Neural cell (in vitro differentiated cells): Measurements from ENCODE around the gene P2RX4.

Source experiments
- EP300 ChIP-seq: fragments of 450-650 bp; conservative IDR thresholded peaks from 2 replicates; pipeline ENCODE4 v1.6.1; 2014; ENCODE audit warnings: antibody characterized with exemption, mild to moderate bottlenecking, moderate library complexity; ENCODE audit not compliant: poor library complexity, severe bottlenecking
- EZH2 ChIP-seq: fragments of 200-600, 300-800 bp; shearing (Covaris generic), sonication (generic); IDR thresholded peaks from 2 replicates; pipeline ENCODE4 v1.6.1; 2014; ENCODE audit warnings: antibody characterized with exemption, low read length, borderline replicate concordance, mild to moderate bottlenecking; ENCODE audit not compliant: insufficient read depth, poor library complexity, severe bottlenecking
- MXI1 ChIP-seq: fragments of 450-650 bp; conservative IDR thresholded peaks from 2 replicates; pipeline ENCODE4 v1.6.1; 2014; ENCODE audit warnings: antibody characterized with exemption, mild to moderate bottlenecking; ENCODE audit not compliant: poor library complexity, severe bottlenecking
- POLR2AphosphoS5 ChIP-seq: IDR thresholded peaks from 2 replicates; pipeline ENCODE4 v1.6.1; 2012
- RAD21 ChIP-seq: fragments of 450-650 bp; conservative IDR thresholded peaks from 2 replicates; pipeline ENCODE4 v1.6.1; 2014; ENCODE audit warnings: antibody characterized with exemption, mild to moderate bottlenecking, moderate library complexity
- SMC3 ChIP-seq: fragments of 450-650 bp; conservative IDR thresholded peaks from 2 replicates; pipeline ENCODE4 v1.6.1; 2014; ENCODE audit warnings: antibody characterized with exemption, mild to moderate bottlenecking, moderate library complexity; ENCODE audit not compliant: poor library complexity
- TAF1 ChIP-seq: IDR thresholded peaks from 2 replicates; pipeline ENCODE4 v1.6.1; 2012; ENCODE audit warnings: low read depth
- TF ChIP-seq, protein P1 (sequence below): fragments of 450-650 bp; IDR thresholded peaks from 2 replicates; pipeline ENCODE4 v1.5.1; 2014; ENCODE audit warnings: antibody characterized with exemption, mild to moderate bottlenecking, moderate library complexity; ENCODE audit not compliant: poor library complexity, severe bottlenecking
- TF ChIP-seq, protein P2 (sequence below): IDR thresholded peaks from 2 replicates; pipeline ENCODE4 v1.6.1; 2012; ENCODE audit warnings: borderline replicate concordance

DNA sequence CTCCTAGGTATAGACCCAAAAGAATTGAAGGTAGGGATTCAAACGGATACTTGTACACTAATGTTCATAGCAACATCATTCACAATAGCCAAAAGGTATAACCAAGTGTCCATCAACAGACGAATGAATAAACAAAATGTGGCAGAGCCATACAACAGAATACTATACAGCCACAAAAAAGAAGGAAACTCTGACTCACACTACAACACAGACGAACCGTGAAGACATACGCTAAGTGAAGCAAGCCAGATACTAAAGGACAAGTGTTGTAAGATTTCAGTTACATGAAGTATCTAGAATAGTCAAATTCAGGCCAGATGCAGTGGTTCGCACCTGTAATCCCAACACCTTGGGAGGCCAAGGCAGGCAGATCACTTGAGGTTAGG lies 67.4 kb downstream of the P2RX4 start:
- TF ChIP-seq EP300 (no peak), POLR2AphosphoS5 (no peak), RAD21 (no peak), EZH2 (no peak), SMC3 (no peak), TAF1 (no peak), MXI1 (no peak)
- TF ChIP-seq, protein P1, sequence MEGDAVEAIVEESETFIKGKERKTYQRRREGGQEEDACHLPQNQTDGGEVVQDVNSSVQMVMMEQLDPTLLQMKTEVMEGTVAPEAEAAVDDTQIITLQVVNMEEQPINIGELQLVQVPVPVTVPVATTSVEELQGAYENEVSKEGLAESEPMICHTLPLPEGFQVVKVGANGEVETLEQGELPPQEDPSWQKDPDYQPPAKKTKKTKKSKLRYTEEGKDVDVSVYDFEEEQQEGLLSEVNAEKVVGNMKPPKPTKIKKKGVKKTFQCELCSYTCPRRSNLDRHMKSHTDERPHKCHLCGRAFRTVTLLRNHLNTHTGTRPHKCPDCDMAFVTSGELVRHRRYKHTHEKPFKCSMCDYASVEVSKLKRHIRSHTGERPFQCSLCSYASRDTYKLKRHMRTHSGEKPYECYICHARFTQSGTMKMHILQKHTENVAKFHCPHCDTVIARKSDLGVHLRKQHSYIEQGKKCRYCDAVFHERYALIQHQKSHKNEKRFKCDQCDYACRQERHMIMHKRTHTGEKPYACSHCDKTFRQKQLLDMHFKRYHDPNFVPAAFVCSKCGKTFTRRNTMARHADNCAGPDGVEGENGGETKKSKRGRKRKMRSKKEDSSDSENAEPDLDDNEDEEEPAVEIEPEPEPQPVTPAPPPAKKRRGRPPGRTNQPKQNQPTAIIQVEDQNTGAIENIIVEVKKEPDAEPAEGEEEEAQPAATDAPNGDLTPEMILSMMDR, result no peak
- TF ChIP-seq, protein P2, sequence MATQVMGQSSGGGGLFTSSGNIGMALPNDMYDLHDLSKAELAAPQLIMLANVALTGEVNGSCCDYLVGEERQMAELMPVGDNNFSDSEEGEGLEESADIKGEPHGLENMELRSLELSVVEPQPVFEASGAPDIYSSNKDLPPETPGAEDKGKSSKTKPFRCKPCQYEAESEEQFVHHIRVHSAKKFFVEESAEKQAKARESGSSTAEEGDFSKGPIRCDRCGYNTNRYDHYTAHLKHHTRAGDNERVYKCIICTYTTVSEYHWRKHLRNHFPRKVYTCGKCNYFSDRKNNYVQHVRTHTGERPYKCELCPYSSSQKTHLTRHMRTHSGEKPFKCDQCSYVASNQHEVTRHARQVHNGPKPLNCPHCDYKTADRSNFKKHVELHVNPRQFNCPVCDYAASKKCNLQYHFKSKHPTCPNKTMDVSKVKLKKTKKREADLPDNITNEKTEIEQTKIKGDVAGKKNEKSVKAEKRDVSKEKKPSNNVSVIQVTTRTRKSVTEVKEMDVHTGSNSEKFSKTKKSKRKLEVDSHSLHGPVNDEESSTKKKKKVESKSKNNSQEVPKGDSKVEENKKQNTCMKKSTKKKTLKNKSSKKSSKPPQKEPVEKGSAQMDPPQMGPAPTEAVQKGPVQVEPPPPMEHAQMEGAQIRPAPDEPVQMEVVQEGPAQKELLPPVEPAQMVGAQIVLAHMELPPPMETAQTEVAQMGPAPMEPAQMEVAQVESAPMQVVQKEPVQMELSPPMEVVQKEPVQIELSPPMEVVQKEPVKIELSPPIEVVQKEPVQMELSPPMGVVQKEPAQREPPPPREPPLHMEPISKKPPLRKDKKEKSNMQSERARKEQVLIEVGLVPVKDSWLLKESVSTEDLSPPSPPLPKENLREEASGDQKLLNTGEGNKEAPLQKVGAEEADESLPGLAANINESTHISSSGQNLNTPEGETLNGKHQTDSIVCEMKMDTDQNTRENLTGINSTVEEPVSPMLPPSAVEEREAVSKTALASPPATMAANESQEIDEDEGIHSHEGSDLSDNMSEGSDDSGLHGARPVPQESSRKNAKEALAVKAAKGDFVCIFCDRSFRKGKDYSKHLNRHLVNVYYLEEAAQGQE, result no peak
